ENCODE data around the gene HS3ST3B1. TPM values are rescaled to one million over a fixed set of nuclear protein-coding genes. Genes with fewer than 3 reads are reported as not detected.

HS3ST3B1 gene
- total RNA-seq, 1 donor from 2014 or later = 1.2 TPM

- H3K27ac ChIP-seq (replicated peaks) = peak overlapping the region; percentile 14
Observed at GRCh38 chr17:14299280-14300141, 1.4 kb upstream of the HS3ST3B1 start.

DNA sequence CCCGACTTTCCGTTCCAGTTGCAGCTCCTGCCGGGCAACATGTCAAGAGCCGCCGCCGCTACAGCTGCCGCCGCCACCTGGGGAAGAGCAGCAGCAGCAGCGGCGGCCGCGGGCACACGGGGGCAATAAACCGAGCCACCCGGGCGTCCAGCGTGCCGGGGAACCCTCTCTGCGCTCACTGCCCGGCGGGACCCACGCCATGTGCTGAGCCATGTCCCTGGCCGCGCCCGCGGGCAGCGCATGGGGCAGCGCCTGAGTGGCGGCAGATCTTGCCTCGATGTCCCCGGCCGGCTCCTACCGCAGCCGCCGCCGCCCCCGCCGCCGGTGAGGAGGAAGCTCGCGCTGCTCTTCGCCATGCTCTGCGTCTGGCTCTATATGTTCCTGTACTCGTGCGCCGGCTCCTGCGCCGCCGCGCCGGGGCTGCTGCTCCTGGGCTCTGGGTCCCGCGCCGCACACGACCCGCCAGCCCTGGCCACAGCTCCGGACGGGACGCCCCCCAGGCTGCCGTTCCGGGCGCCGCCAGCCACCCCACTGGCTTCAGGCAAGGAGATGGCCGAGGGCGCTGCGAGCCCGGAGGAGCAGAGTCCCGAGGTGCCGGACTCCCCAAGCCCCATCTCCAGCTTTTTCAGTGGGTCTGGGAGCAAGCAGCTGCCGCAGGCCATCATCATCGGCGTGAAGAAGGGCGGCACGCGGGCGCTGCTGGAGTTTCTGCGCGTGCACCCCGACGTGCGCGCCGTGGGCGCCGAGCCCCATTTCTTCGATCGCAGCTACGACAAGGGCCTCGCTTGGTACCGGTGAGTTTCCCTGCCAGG, 604 bp downstream of the HS3ST3B1 start:
- Histone ChIP-seq H3K4me3 (peak overlapping the region; percentile 76), H3K27ac (replicated peaks) (peak overlapping the region; percentile 84), H3K36me3 (no peaks in the 10 kb centered on the region), H3K27me3 (ENCODE audit: low read depth) (peaks cover 97% of the 10 kb centered on the region), H3K4me1 (peaks cover 79% of the 10 kb centered on the region), H3K9me3 (replicated peaks) (no peaks in the 10 kb centered on the region)
- peak; percentile 22 for DNase-seq
- intact Hi-C loops (cut with micrococcal nuclease) = loop anchor here (5.0 to 10.0 kb wide), 2 partner anchors 704 to 967 kb away; no protein-coding TSS in a partner anchor
- TF ChIP-seq, protein P1, sequence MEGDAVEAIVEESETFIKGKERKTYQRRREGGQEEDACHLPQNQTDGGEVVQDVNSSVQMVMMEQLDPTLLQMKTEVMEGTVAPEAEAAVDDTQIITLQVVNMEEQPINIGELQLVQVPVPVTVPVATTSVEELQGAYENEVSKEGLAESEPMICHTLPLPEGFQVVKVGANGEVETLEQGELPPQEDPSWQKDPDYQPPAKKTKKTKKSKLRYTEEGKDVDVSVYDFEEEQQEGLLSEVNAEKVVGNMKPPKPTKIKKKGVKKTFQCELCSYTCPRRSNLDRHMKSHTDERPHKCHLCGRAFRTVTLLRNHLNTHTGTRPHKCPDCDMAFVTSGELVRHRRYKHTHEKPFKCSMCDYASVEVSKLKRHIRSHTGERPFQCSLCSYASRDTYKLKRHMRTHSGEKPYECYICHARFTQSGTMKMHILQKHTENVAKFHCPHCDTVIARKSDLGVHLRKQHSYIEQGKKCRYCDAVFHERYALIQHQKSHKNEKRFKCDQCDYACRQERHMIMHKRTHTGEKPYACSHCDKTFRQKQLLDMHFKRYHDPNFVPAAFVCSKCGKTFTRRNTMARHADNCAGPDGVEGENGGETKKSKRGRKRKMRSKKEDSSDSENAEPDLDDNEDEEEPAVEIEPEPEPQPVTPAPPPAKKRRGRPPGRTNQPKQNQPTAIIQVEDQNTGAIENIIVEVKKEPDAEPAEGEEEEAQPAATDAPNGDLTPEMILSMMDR (IDR thresholded peaks at IDR 0.05; ENCODE audit: borderline replicate concordance) = peak; percentile 33

More at GRCh38 chr17:14299280-14300141, 1.4 kb upstream of the HS3ST3B1 start:
- peaks cover 97% of the 10 kb centered on the region for H3K27me3 ChIP-seq (ENCODE audit: low read depth)
- H3K4me1 ChIP-seq = peaks cover 78% of the 10 kb centered on the region
- H3K4me3 ChIP-seq = peak overlapping the region; percentile 76
- DNase-seq = no peak
- intact Hi-C loops (cut with micrococcal nuclease) = loop anchor here (5.0 to 10.0 kb wide), 2 partner anchors 702 to 965 kb away; no protein-coding TSS in a partner anchor
- H3K9me3 ChIP-seq (replicated peaks) = no peaks in the 10 kb centered on the region
- TF ChIP-seq, protein P1 (IDR thresholded peaks at IDR 0.05; ENCODE audit: borderline replicate concordance) = no peak
- no peaks in the 10 kb centered on the region for H3K36me3 ChIP-seq

DNA sequence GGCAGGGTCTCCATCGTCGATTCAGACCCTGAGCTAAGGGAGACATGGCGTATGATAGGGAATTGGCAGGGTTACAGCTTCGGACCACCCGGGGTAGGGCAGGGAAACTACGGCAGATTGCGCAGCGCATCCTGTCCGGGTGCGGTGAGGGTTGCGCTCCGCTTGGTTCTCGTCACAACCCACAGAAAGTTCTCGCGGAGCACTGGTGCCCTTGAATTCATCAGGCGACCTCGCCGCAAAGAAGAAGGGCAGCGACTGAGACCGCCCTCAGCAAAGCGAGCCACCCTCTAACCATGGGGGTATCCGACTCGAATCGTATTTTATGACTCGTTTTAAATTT, 1.2 kb downstream of the HS3ST3B1 start:
- Histone ChIP-seq H3K9me3 (replicated peaks) (no peaks in the 10 kb centered on the region), H3K4me1 (peaks cover 74% of the 10 kb centered on the region), H3K27me3 (ENCODE audit: low read depth) (peaks cover 97% of the 10 kb centered on the region), H3K27ac (replicated peaks) (peak overlapping the region; percentile 84), H3K4me3 (peak overlapping the region; percentile 76), H3K36me3 (no peaks in the 10 kb centered on the region)
- TF ChIP-seq, protein P1 (IDR thresholded peaks at IDR 0.05; ENCODE audit: borderline replicate concordance) = no peak
- peak; percentile 33 for DNase-seq
- intact Hi-C loops (cut with micrococcal nuclease) = loop anchor here (5.0 to 10.0 kb wide), 2 partner anchors 705 to 967 kb away; no protein-coding TSS in a partner anchor

GRCh38 chr17:14302431-14303099, 1.7 kb downstream of the HS3ST3B1 start:
- H3K4me3 ChIP-seq = peak overlapping the region; percentile 76
- H3K36me3 ChIP-seq = no peaks in the 10 kb centered on the region
- H3K27ac ChIP-seq (replicated peaks) = peak overlapping the region; percentile 84
- TF ChIP-seq, protein P1 (IDR thresholded peaks at IDR 0.05; ENCODE audit: borderline replicate concordance) = peak; percentile 95
- H3K4me1 ChIP-seq = peaks cover 69% of the 10 kb centered on the region
- peaks cover 97% of the 10 kb centered on the region for H3K27me3 ChIP-seq (ENCODE audit: low read depth)
- DNase-seq = peak; percentile 84
- no peaks in the 10 kb centered on the region for H3K9me3 ChIP-seq (replicated peaks)
- intact Hi-C loops (cut with micrococcal nuclease) = loop anchor here (5.0 to 10.0 kb wide), 2 partner anchors 705 to 968 kb away; no protein-coding TSS in a partner anchor

Data from left ventricle myocardium inferior (tissue), 1 donor.